ENCODE data around the gene TNFRSF18.

DNA sequence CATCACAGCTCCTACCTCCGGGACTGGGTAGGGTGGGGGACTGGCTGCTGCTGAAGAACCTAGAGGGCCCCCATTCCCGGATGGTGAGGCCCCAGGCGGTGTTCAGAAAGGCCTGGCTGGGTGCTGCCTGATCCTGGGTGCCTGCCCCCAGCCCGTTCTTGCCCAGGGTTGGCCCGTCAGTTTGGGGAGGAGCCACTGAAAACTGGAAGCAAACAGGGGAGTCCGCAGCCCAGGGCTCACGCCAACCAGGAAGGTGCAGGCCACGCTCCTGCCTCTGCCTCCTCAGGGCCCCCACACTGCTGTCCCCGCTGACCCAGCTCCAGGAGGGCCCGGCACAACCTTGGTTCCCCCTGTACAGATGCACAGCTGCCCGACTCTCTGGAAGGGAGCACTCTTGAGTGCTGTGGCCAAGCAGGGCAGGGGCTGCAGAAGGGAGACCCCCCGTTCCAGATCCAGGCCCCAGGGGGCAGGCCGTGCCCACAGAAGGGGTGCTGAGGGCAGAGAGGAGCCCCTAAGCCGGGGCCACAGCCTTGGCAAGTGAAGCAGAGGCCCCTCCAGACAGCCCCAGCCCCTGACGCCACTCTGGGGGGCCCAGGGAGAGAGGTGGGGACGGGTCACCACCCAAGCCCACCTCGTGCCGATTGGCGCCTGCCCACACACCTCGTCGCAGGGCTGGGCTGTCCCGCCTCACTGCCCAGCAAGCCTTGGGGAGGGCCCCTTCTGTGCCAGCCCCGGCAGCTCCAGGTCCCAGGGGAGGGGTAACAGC is 34.6 kb upstream of the TNFRSF18 start:
- no peak for TF ChIP-seq CTCF (IDR thresholded peaks at IDR 0.05)
- no peak for TF ChIP-seq POLR2A (IDR thresholded peaks at IDR 0.05)

All from right lobe of liver (tissue), 4 donors.